ENCODE measurements around the gene DRG2. TPM values are rescaled to one million over a fixed set of nuclear protein-coding genes. Genes with fewer than 3 reads are reported as not detected.

DRG2 gene
- total RNA-seq, 1 donor from 2014 or later: 29.8 TPM

DNA sequence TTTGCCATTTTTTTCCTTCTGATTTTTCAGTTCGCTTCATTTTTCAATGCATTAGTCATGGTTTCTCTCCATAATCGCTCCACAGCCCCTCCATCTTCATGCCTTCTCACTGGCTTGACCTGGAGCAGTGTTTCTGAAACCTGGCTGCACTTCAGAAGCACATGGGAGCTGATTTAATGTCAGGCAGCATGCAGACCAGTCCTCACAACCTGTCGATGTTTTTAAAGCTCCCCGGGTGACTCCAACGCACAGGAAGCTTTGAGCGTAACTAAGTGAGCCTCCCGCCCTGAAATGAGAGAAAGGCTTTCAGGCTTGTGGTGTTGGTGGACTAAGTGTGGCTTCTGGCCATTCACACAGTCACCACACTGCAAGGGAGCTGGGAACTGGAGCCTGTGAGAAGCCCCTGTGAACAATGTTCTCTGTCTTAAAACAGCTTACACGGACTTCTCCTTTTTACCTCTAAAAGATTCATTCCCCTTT, 16.8 kb upstream of the DRG2 start:
- ATAC-seq: peak; percentile 32
- no peak for DNase-seq (ENCODE audit: low spot score)
- intact Hi-C loops (cut with DNase I): no loop called here

DNA sequence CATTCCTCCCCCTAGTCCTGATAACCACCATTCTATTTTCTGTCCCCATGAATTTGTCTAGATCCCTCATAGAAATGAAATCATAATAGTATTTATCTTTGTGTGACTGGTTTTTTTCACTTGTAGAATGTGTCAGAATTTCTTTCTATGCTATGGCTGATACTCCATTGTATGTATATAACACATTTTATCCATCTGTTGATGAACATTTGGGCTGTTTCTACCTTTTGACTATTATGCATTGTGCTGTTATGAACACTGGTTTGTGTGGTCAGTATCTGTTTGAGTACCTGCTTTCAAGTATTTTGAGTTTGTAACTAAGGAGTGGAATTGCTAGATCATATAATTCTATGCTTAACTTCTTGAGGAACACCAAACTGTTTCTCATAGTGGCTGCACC, 16.0 kb upstream of the DRG2 start:
- DNase-seq (ENCODE audit: low spot score) (no peak), ATAC-seq (no peak)
- intact Hi-C loops (cut with DNase I): no loop called here

- no peak for DNase-seq (ENCODE audit: low spot score)
- ATAC-seq: no peak
- intact Hi-C loops (cut with DNase I): no loop called here
Observed at GRCh38 chr17:18074566-18075272, 13.0 kb upstream of the DRG2 start.

DNA sequence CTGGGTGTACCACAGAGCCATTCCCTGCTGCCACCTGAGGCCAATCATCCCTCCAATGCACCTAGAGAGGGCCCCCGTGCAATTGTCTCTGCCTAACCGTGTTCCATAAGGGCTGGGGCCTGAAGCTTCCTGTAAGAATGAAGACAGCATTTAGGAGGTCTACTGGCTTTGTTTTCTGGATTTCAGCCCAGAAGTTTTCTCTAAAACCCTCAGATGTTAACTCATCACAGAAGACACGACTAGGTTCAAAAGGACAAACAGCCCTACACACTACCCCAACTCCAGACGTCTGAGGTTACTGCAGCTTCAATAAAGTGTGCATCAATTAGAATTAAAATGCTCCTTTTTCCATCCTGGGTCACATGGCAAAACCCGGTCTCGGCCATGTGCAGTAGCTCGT, 10.8 kb upstream of the DRG2 start:
- DNase-seq (ENCODE audit: low spot score): no peak
- intact Hi-C loops (cut with DNase I): no loop called here

GRCh38 chr17:18079543-18079942, 8.2 kb upstream of the DRG2 start:
- intact Hi-C loops (cut with DNase I): no loop called here
- ATAC-seq (no peak), DNase-seq (ENCODE audit: low spot score) (no peak)

More for the DNA sequence above, 10.8 kb upstream of the DRG2 start:
- no peak for ATAC-seq

- intact Hi-C loops (cut with DNase I): no loop called here
- no peak for DNase-seq (ENCODE audit: low spot score)
- ATAC-seq: no peak
Observed at GRCh38 chr17:18084256-18084655, 3.5 kb upstream of the DRG2 start.

DNA sequence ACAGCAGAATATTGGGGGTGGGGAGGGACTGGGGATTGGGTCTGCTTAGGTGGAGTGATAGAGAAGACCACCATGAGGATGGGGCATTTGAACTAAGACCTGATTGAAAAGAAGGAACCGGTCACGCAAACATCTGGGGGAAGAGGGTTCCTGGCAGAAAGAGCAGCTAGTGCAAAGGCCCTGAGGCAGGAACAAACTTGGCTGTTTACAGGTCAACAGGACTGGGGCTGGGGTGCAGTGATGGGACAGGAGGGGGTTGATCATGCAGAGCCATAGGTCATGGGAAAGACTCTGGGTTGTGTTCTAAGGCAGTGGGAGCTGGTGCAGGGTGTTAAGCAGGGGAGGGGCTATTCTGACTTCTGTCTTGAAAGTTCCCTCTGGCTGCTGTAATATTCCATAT, 1.9 kb downstream of the DRG2 start:
- no peak for ATAC-seq
- no peak for DNase-seq (ENCODE audit: low spot score)
- intact Hi-C loops (cut with DNase I): no loop called here

DNA sequence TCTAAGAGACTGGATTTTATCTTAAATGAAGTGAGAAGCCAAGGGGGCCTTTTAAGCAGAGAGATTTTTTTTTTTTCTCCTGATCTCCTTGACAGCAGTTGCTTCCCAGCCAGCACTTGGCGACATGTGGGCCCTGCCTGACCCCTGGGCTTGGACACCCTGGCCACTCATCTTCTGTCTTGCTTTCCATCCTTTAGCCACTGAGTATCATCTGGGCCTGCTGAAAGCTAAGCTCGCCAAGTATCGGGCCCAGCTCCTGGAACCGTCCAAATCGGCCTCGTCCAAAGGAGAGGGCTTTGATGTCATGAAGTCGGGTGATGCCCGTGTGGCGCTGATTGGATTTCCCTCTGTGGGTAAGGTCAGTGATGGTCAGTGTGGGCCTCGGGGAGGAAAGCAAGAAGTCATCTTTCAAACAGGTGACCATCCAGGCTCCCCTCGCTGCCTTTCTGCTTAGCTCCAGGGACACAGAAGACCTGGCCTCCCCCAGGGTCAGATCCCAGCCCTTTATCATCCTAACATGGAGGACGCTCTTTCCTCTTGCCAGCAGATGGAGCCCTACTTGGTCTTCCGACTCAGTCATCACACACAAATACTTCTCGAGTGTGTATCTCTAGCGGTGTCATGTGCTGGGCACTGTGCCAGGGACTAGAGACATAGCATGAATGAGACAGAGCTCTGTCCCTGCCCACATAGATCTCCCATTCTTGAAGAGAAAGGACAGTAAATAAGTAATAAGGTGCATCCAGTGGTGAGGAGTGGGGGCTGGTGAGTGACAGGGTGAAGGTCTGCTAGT, 6.1 kb downstream of the DRG2 start:
- intact Hi-C loops (cut with DNase I): no loop called here
- no peak for ATAC-seq
- no peak for DNase-seq (ENCODE audit: low spot score)

- intact Hi-C loops (cut with DNase I): no loop called here
- no peak for ATAC-seq
- DNase-seq (ENCODE audit: low spot score): no peak
Observed at GRCh38 chr17:18094409-18094807, 6.7 kb downstream of the DRG2 start.

GRCh38 chr17:18099516-18099915, 11.8 kb downstream of the DRG2 start:
- no peak for DNase-seq (ENCODE audit: low spot score)
- intact Hi-C loops (cut with DNase I): no loop called here
- no peak for ATAC-seq

DNA sequence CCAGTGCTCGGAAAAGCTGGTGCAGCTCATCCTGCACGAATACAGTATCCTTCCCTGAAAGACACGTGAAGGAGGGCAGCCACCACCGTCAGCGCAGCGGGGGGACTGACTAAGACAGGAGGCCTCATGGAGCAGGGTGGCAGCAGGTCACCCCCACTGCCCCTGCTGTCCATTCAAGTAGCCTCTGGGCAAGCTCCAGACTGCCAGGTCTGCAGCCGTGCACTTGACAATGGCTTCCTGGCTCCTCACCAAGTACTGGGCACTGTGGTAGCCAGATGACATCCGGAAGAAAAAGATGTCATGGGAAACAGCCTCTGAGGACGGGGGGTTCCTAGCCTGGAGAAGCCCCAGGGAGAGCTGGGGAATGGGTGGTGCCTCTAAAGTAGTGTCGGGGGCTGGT, 12.9 kb downstream of the DRG2 start:
- intact Hi-C loops (cut with DNase I): no loop called here
- DNase-seq (ENCODE audit: low spot score) (no peak), ATAC-seq (no peak)

DNA sequence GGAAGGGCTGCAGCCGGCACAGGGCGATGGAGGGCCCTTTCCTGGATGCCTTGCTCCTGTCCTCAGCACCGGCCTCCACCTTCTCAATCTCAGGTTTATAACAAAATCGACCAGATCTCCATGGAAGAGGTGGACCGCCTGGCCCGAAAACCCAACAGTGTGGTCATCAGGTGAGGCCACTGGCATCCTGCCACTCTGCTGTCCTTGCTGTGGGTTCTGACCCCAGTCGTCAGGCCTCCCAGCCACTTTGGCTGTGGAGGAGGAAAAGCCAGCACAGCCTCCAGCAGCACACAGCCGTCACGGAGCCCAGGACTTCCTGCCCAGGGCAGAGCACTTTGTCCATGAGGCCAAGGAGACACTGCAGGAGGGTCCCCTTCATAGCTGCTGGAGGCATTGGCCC, 14.1 kb downstream of the DRG2 start:
- no peak for ATAC-seq
- intact Hi-C loops (cut with DNase I): no loop called here
- DNase-seq (ENCODE audit: low spot score): no peak

DNA sequence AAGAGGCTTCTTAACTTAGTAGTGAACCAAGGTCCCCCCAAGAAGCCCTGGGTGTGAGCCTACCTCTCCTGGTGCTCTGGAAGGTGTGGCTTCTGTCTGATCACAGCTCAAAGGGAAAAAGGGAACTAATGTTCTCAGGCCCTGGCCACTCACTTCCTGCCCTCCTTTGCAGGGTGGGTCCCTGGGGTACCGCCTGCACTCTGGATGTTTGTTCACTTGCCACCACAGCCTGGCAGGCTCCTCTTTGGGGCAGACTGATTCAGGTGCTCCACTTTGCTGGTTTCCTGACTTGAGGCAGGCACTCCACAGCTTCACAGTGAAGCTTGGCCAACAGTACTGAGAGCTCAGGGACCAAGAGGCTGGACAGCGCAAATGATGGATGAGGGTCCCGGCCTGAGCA, 14.9 kb downstream of the DRG2 start:
- ATAC-seq (no peak), DNase-seq (ENCODE audit: low spot score) (no peak)
- intact Hi-C loops (cut with DNase I): no loop called here

DNA sequence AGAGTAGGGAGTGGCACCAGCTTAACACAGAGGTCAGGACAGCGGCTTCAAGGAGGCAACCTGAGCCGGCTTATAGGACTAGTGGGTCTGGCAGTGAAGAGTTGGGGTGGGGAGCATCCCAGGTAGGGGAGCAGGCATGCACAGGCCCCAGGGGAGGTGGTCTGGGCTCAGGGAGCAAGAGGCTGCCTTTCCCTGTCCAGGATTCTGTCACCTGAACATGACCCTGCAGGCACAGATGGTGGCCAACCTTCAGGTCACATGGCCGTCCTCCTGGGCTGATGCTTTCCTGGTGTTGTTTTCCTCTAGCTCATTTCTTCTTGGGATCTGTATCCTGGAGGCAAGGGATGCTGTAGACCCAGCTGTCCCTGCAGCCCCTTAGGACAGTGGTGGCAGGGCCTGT, 17.3 kb downstream of the DRG2 start:
- ATAC-seq: no peak
- intact Hi-C loops (cut with DNase I): no loop called here
- DNase-seq (ENCODE audit: low spot score): no peak

DNA sequence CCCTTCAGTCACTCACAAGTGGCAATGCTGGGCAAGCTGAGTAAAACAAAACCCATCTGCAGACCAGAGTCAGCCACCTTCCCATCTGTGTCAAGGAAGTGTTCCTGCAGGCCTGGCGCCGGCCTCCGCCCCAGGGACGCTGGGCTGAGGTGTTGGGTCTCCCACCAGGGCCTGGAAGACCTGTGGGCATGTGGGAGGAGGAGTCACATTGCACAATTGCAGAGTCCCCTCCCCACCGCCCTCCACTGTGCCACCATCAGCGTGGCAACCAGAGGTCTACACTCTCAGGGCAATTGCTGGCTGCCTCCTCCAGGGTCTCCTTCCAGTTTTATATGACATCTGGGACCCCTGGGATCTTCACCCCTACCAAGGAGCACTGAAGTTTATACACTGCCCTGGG, 17.8 kb downstream of the DRG2 start:
- intact Hi-C loops (cut with DNase I): no loop called here
- DNase-seq (ENCODE audit: low spot score) (no peak), ATAC-seq (no peak)

- intact Hi-C loops (cut with DNase I): no loop called here
Observed at GRCh38 chr17:18106211-18106610, 18.5 kb downstream of the DRG2 start.

GRCh38 chr17:18107061-18107790, 19.5 kb downstream of the DRG2 start:
- ATAC-seq (no peak), DNase-seq (ENCODE audit: low spot score) (no peak)
- intact Hi-C loops (cut with DNase I): no loop called here

More at GRCh38 chr17:18106211-18106610, 18.5 kb downstream of the DRG2 start:
- DNase-seq (ENCODE audit: low spot score) (no peak), ATAC-seq (no peak)

- peak; percentile 7 for ATAC-seq
- DNase-seq (ENCODE audit: low spot score): no peak
- intact Hi-C loops (cut with DNase I): no loop called here
Observed at GRCh38 chr17:18107971-18108370, 20.2 kb downstream of the DRG2 start.

GRCh38 chr17:18108401-18109312, 20.9 kb downstream of the DRG2 start, which contains the start of gene MYO15A:
Gene MYO15A, plus strand, starts transcription at chr17:18108756. Its CDS starts 10,045 bp downstream, at chr17:18118801.
- DNase-seq (ENCODE audit: low spot score): no peak
- no peak for ATAC-seq
- intact Hi-C loops (cut with DNase I): no loop called here

Data from sciatic nerve (tissue), 2 donors.